Glomerular endothelial cell (primary cell): ENCODE measurements around the gene SKAP1. TPM values are rescaled to one million over a fixed set of nuclear protein-coding genes. Genes with fewer than 3 reads are reported as not detected.
"Not testable (repeated sequence)": the region's sequence is repeated elsewhere in the genome, so short reads cannot be mapped to it uniquely, and the experiment has no call there.

Source experiments
- DNase-seq: peaks from one replicate; pipeline ENCODE4 v3.0.0-alpha.2; 2011; ENCODE audit warnings: low read depth, low spot score; ENCODE audit errors: extremely low read depth
- total RNA-seq: library from RNA; depleted of rRNA; stranded (reverse); fragments of >200 nt; gene quantifications from 2 replicates; pipeline ENCODE4 v1.2.3, GENCODE V29; 2015

SKAP1 gene
- total RNA-seq, 1 donor from 2014 or later, result 0.99 TPM

- DNase-seq, result no peak
Measured at GRCh38 chr17:48451489-48451888, 21.5 kb upstream of the SKAP1 start.

GRCh38 chr17:48449335-48449734, 19.3 kb upstream of the SKAP1 start:
- not testable (repeated sequence) for DNase-seq

GRCh38 chr17:48445248-48445620, 15.2 kb upstream of the SKAP1 start:
- no peak for DNase-seq

GRCh38 chr17:48444516-48445247, 14.7 kb upstream of the SKAP1 start:
- no peak for DNase-seq

- DNase-seq, result no peak
Measured at GRCh38 chr17:48443712-48444111, 13.7 kb upstream of the SKAP1 start.

GRCh38 chr17:48442819-48443218, 12.8 kb upstream of the SKAP1 start:
- no peak for DNase-seq

- no peak for DNase-seq
Measured at GRCh38 chr17:48441862-48442261, 11.8 kb upstream of the SKAP1 start.

GRCh38 chr17:48441231-48441711, 11.3 kb upstream of the SKAP1 start:
- DNase-seq, result no peak

- DNase-seq, result no peak
Measured at GRCh38 chr17:48440669-48441068, 10.7 kb upstream of the SKAP1 start.

- no peak for DNase-seq
Measured at GRCh38 chr17:48439875-48440505, 10.0 kb upstream of the SKAP1 start.

- DNase-seq, result no peak
Measured at GRCh38 chr17:48439110-48439850, 9.3 kb upstream of the SKAP1 start.

- no peak for DNase-seq
Measured at GRCh38 chr17:48438516-48439061, 8.6 kb upstream of the SKAP1 start.

- no peak for DNase-seq
Measured at GRCh38 chr17:48433896-48434295, 3.9 kb upstream of the SKAP1 start.

GRCh38 chr17:48432820-48433775, 3.1 kb upstream of the SKAP1 start:
- DNase-seq, result no peak

GRCh38 chr17:48429156-48429555, 858 bp downstream of the SKAP1 start:
- DNase-seq, result no peak

GRCh38 chr17:48427598-48427997, 2.4 kb downstream of the SKAP1 start:
- no peak for DNase-seq

GRCh38 chr17:48426761-48427500, 3.1 kb downstream of the SKAP1 start:
- no peak for DNase-seq

GRCh38 chr17:48426019-48426665, 3.9 kb downstream of the SKAP1 start:
- DNase-seq, result no peak

- DNase-seq, result not testable (repeated sequence)
Measured at GRCh38 chr17:48422060-48422459, 8.0 kb downstream of the SKAP1 start.
